GM10266 (cell line): Measurements from ENCODE around the gene KIF25.

ENCODE experiments used
- DNase-seq: peaks from one replicate; pipeline ENCODE4 v3.0.0; 2012; ENCODE audit errors: extremely low spot score
- CTCF ChIP-seq: IDR thresholded peaks from 2 replicates; pipeline ENCODE4 v1.5.1; 2012; ENCODE audit warnings: mild to moderate bottlenecking, low read depth; ENCODE audit not compliant: control insufficient read depth, insufficient read depth; ENCODE audit errors: missing control alignments

Gene KIF25

GRCh38 chr6:168042426-168043192 lies 45.1 kb downstream of the KIF25 start:
- DNase-seq: no peak
- TF ChIP-seq CTCF: no peak

GRCh38 chr6:168043193-168043847 lies 45.8 kb downstream of the KIF25 start:
- no peak for TF ChIP-seq CTCF
- DNase-seq: no peak

- no peak for DNase-seq
- TF ChIP-seq CTCF: no peak
Observed at GRCh38 chr6:168043848-168044415, 46.5 kb downstream of the KIF25 start.

- TF ChIP-seq CTCF: no peak
Observed at GRCh38 chr6:168044521-168045130, 47.2 kb downstream of the KIF25 start.

GRCh38 chr6:168045141-168045691 lies 47.7 kb downstream of the KIF25 start:
- no peak for DNase-seq
- TF ChIP-seq CTCF: no peak

More at GRCh38 chr6:168044521-168045130, 47.2 kb downstream of the KIF25 start:
- DNase-seq: no peak

GRCh38 chr6:168045706-168046620 lies 48.5 kb downstream of the KIF25 start:
- TF ChIP-seq CTCF: no peak
- no peak for DNase-seq
